ENCODE results near the gene MRPS6. TPM values are rescaled to one million over a fixed set of nuclear protein-coding genes. Genes with fewer than 3 reads are reported as not detected.

MRPS6 gene
- total and polyA plus RNA-seq, 2 donors from 2014 or later, result 52.3 to 270 TPM

- intact Hi-C loops (cut with DNase I), result no loop called here
- DNase-seq (no peak), FAIRE-seq (no peak)
- Histone ChIP-seq H3K27me3 (ENCODE audit: control insufficient read depth, insufficient read depth, low read length) (no peaks in the 10 kb centered on the region), H3K27ac (ENCODE audit: low read depth in 2 of 2, low read length in 2 of 2) (no peak overlapping the region), H3K4me1 (ENCODE audit: control insufficient read depth in 2 of 3, insufficient read depth in 2 of 3, low read depth in 1 of 3, low read length in 3 of 3) (no peaks in the 10 kb centered on the region), H3K9me3 (ENCODE audit: control insufficient read depth in 2 of 3, insufficient read depth in 1 of 3, low read length in 3 of 3) (no peaks in the 10 kb centered on the region), H3K36me3 (ENCODE audit: control insufficient read depth in 2 of 3, insufficient read depth in 3 of 3, low read length in 3 of 3) (no peaks in the 10 kb centered on the region), H3K9ac (ENCODE audit: low read length in 3 of 3) (no peak overlapping the region), H3K4me3 (ENCODE audit: low read length in 3 of 3) (no peak overlapping the region)
- no peak for TF ChIP-seq CTCF (IDR thresholded peaks at IDR 0.05; ENCODE audit: borderline replicate concordance, extremely low read depth, insufficient read depth)
Measured at GRCh38 chr21:34179204-34179935, 106.0 kb downstream of the MRPS6 start.

GRCh38 chr21:34180407-34180806, 107.0 kb downstream of the MRPS6 start:
- no peak overlapping the region for H3K27ac ChIP-seq (ENCODE audit: low read depth in 2 of 2, low read length in 2 of 2)
- H3K9ac ChIP-seq (ENCODE audit: low read length in 3 of 3), result no peak overlapping the region
- no peaks in the 10 kb centered on the region for H3K27me3 ChIP-seq (ENCODE audit: control insufficient read depth, insufficient read depth, low read length)
- intact Hi-C loops (cut with DNase I), result no loop called here
- peak overlapping the region in 1 of 3 donors; percentile 8 for H3K4me3 ChIP-seq (ENCODE audit: low read length in 3 of 3)
- no peak for TF ChIP-seq CTCF (IDR thresholded peaks at IDR 0.05; ENCODE audit: borderline replicate concordance, extremely low read depth, insufficient read depth)
- H3K4me1 ChIP-seq (ENCODE audit: control insufficient read depth in 2 of 3, insufficient read depth in 2 of 3, low read depth in 1 of 3, low read length in 3 of 3), result no peaks in the 10 kb centered on the region
- DNase-seq (no peak), FAIRE-seq (no peak)
- no peaks in the 10 kb centered on the region for H3K9me3 ChIP-seq (ENCODE audit: control insufficient read depth in 2 of 3, insufficient read depth in 1 of 3, low read length in 3 of 3)
- H3K36me3 ChIP-seq (ENCODE audit: control insufficient read depth in 2 of 3, insufficient read depth in 3 of 3, low read length in 3 of 3), result no peaks in the 10 kb centered on the region

GRCh38 chr21:34180826-34181359, 107.5 kb downstream of the MRPS6 start:
- H3K4me1 ChIP-seq (ENCODE audit: control insufficient read depth in 2 of 3, insufficient read depth in 2 of 3, low read depth in 1 of 3, low read length in 3 of 3), result no peaks in the 10 kb centered on the region
- no peaks in the 10 kb centered on the region for H3K27me3 ChIP-seq (ENCODE audit: control insufficient read depth, insufficient read depth, low read length)
- intact Hi-C loops (cut with DNase I), result no loop called here
- H3K27ac ChIP-seq (ENCODE audit: low read depth in 2 of 2, low read length in 2 of 2), result no peak overlapping the region
- FAIRE-seq (no peak), DNase-seq (peak in 1 of 5 donors; percentile 11)
- no peak overlapping the region for H3K4me3 ChIP-seq (ENCODE audit: low read length in 3 of 3)
- no peaks in the 10 kb centered on the region for H3K9me3 ChIP-seq (ENCODE audit: control insufficient read depth in 2 of 3, insufficient read depth in 1 of 3, low read length in 3 of 3)
- H3K36me3 ChIP-seq (ENCODE audit: control insufficient read depth in 2 of 3, insufficient read depth in 3 of 3, low read length in 3 of 3), result no peaks in the 10 kb centered on the region
- no peak overlapping the region for H3K9ac ChIP-seq (ENCODE audit: low read length in 3 of 3)
- TF ChIP-seq CTCF (IDR thresholded peaks at IDR 0.05; ENCODE audit: borderline replicate concordance, extremely low read depth, insufficient read depth), result no peak
